Mesenchymal stem cell (in vitro differentiated cells and primary cell): ENCODE measurements around the gene PECR.

ENCODE experiments used
- DNase-seq: peaks from one replicate; pipeline ENCODE4 v3.0.0-alpha.2; 2013
- H2AFZ ChIP-seq: one replicate; pipeline ENCODE4 v1.6.1; 2013; ENCODE audit warnings: low read depth, mild to moderate bottlenecking, control low read depth, inconsistent platforms, low read length, moderate library complexity
- H2AK5ac ChIP-seq: 2 replicates; pipeline ENCODE4 v1.6.1; 2013; ENCODE audit warnings: low read length, moderate library complexity, mild to moderate bottlenecking, inconsistent platforms; ENCODE audit not compliant: severe bottlenecking
- H2BK120ac ChIP-seq: one replicate; pipeline ENCODE4 v1.6.1; 2013; ENCODE audit warnings: low read depth, mild to moderate bottlenecking, inconsistent platforms, low read length, moderate library complexity
- H2BK12ac ChIP-seq, 2 experiments: one replicate each; pipeline ENCODE4 v1.6.1; 2013; ENCODE audit warnings: inconsistent platforms in 2 of 2, low read length in 2 of 2, mild to moderate bottlenecking in 2 of 2, moderate library complexity in 2 of 2, control low read depth in 1 of 2
- H2BK15ac ChIP-seq: one replicate; pipeline ENCODE4 v1.6.1; 2013; ENCODE audit warnings: mild to moderate bottlenecking, low read depth, inconsistent platforms; ENCODE audit not compliant: poor library complexity, severe bottlenecking
- H2BK5ac ChIP-seq: 2 replicates; pipeline ENCODE4 v1.6.1; 2013; ENCODE audit warnings: low read depth, mild to moderate bottlenecking, low read length, control low read depth, inconsistent platforms; ENCODE audit not compliant: poor library complexity, severe bottlenecking
- H3K14ac ChIP-seq, 2 experiments: one replicate each; pipeline ENCODE4 v1.6.1; 2013; ENCODE audit warnings: inconsistent platforms in 2 of 2, low read length in 2 of 2, control low read depth in 1 of 2, mild to moderate bottlenecking in 1 of 2, moderate library complexity in 1 of 2
- H3K18ac ChIP-seq, 2 experiments: one replicate each; pipeline ENCODE4 v1.6.1; 2013; ENCODE audit warnings: inconsistent platforms in 2 of 2, low read length in 2 of 2, control low read depth in 1 of 2, low read depth in 1 of 2, mild to moderate bottlenecking in 1 of 2
- H3K23ac ChIP-seq, 2 experiments: one replicate each; pipeline ENCODE4 v1.6.1; 2013; ENCODE audit warnings: inconsistent platforms in 2 of 2, low read length in 2 of 2, mild to moderate bottlenecking in 2 of 2, moderate library complexity in 2 of 2, control low read depth in 1 of 2
- H3K27ac ChIP-seq: 2 replicates; pipeline ENCODE4 v1.5.1; 2013; ENCODE audit warnings: mild to moderate bottlenecking, moderate library complexity, low read length, control low read depth, inconsistent platforms; ENCODE audit not compliant: poor library complexity, severe bottlenecking
- H3K27me3 ChIP-seq, 2 experiments: 2 replicates each; pipeline versions ENCODE4 v1.6.1 to v1.7.0; 2013; ENCODE audit warnings: low read length in 2 of 2, mild to moderate bottlenecking in 2 of 2, moderate library complexity in 2 of 2, control low read depth in 1 of 2, inconsistent platforms in 1 of 2; ENCODE audit not compliant: control insufficient read depth in 1 of 2, insufficient read depth in 1 of 2
- H3K36me3 ChIP-seq, 2 experiments: 2 replicates each; pipeline versions ENCODE4 v1.6.1 to v1.7.0; 2013; ENCODE audit warnings: low read length in 2 of 2, control low read depth in 1 of 2, inconsistent platforms in 1 of 2, low read depth in 1 of 2, mild to moderate bottlenecking in 1 of 2; ENCODE audit not compliant: insufficient read depth in 2 of 2, control insufficient read depth in 1 of 2
- H3K4ac ChIP-seq, 2 experiments: one replicate each; pipeline ENCODE4 v1.6.1; 2013; ENCODE audit warnings: inconsistent platforms in 2 of 2, low read length in 2 of 2, mild to moderate bottlenecking in 2 of 2, moderate library complexity in 2 of 2, control low read depth in 1 of 2, low read depth in 1 of 2
- H3K4me1 ChIP-seq: 2 replicates; pipeline ENCODE4 v1.6.1; 2013; ENCODE audit warnings: low read depth, low read length, control low read depth; ENCODE audit not compliant: control insufficient read depth, insufficient read depth
- H3K4me2 ChIP-seq: 2 replicates; pipeline ENCODE4 v1.6.1; 2013; ENCODE audit warnings: low read length, mild to moderate bottlenecking, inconsistent platforms; ENCODE audit not compliant: poor library complexity, severe bottlenecking
- H3K4me3 ChIP-seq, 2 experiments: 2 replicates each; pipeline versions ENCODE4 v1.5.1 to v1.7.0; 2013; ENCODE audit warnings: low read length in 2 of 2, mild to moderate bottlenecking in 2 of 2, control low read depth in 1 of 2, low read depth in 1 of 2; ENCODE audit not compliant: insufficient read depth in 1 of 2
- H3K79me1 ChIP-seq: replicated peaks from 2 replicates; pipeline ENCODE4 v1.6.1; 2013; ENCODE audit warnings: mild to moderate bottlenecking, control low read depth, low read length, inconsistent platforms; ENCODE audit not compliant: poor library complexity, severe bottlenecking
- H3K9ac ChIP-seq: 2 replicates; pipeline ENCODE4 v1.7.0; 2013; ENCODE audit warnings: mild to moderate bottlenecking, low read length, moderate library complexity
- H3K9me3 ChIP-seq: 2 replicates; pipeline ENCODE4 v1.7.0; 2013; ENCODE audit warnings: mild to moderate bottlenecking, low read length; ENCODE audit not compliant: control insufficient read depth
- H4K8ac ChIP-seq: one replicate; pipeline ENCODE4 v1.6.1; 2013; ENCODE audit warnings: inconsistent platforms, mild to moderate bottlenecking, low read length, moderate library complexity
- H4K91ac ChIP-seq: one replicate; pipeline ENCODE4 v1.6.1; 2013; ENCODE audit warnings: mild to moderate bottlenecking, low read length, inconsistent platforms
- WGBS: methylation state at CpG from one replicate; pipeline ENCODE4 v1.1.7; 2013; ENCODE audit warnings: mixed read lengths; 5-methylcytosine and 5-hydroxymethylcytosine counted together

Gene PECR

DNA sequence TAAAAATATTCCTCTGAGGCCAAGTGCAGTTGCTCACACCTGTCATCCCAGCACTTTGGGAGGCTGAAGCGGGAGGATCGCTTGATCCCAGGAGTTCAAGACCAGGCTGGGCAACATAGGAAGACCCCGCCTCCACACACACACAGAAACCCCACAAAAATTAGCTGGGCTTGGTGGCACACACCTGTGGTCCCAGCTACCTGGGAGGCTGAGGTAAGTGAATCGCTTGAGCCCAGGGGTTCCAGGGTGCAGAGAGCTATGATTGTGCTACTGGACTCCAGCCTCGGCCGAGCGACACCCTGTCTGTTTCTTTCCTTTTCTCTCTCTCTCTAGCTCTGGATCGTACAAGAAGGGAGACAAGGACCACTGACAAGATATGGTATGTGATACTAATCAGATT, 25.7 kb upstream of the PECR start:
- H3K27ac ChIP-seq = no peak overlapping the region
- peak overlapping the region; percentile 98 for H3K9ac ChIP-seq
- peak overlapping the region in 1 of 2 experiments; percentile 35 for H3K4me3 ChIP-seq
- peak overlapping the region; percentile 29 for H4K8ac ChIP-seq
- H3K36me3 ChIP-seq = peaks cover 0 to 20% of the 10 kb centered on the region in 2 experiments
- H4K91ac ChIP-seq = no peak overlapping the region
- no peak overlapping the region for H2BK5ac ChIP-seq
- H2BK12ac ChIP-seq = no peak overlapping the region
- H3K4me1 ChIP-seq = peaks cover 4% of the 10 kb centered on the region
- H2AFZ ChIP-seq = no peak overlapping the region
- no peak overlapping the region for H2BK120ac ChIP-seq
- no peak for DNase-seq
- WGBS = 83% methylated on average over 8 of the region's 8 CpGs
- H3K14ac ChIP-seq = no peak overlapping the region
- H3K18ac ChIP-seq = no peak overlapping the region
- no peaks in the 10 kb centered on the region for H3K79me1 ChIP-seq
- no peaks in the 10 kb centered on the region for H3K9me3 ChIP-seq
- H2AK5ac ChIP-seq = no peak overlapping the region
- H3K27me3 ChIP-seq = peaks cover 0 to 3% of the 10 kb centered on the region in 2 experiments
- H3K23ac ChIP-seq = no peak overlapping the region
- H3K4me2 ChIP-seq = peak overlapping the region; percentile 43
- no peak overlapping the region for H2BK15ac ChIP-seq
- H3K4ac ChIP-seq = peak overlapping the region in 1 of 2 experiments; percentile 17

DNA sequence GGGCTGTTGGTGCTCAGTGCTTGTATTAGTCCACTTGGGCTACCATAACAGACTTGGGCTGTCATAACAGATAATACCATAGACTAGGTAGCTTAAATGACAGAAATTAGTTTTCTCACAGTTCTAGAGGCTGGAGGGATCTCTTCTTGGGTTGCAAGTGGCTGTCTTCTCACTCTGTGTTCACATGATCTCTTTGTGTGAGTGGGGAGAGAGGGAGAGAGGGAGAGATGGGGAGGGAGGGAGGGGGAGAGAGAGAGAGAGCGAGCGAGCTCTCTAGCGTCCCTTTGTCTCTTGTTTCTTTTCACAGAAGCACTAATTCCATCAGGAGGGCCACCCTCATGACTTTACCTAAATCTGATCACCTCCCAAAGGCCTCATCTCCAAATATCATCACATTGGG, 23.1 kb upstream of the PECR start:
- H3K27ac ChIP-seq = no peak overlapping the region

DNA sequence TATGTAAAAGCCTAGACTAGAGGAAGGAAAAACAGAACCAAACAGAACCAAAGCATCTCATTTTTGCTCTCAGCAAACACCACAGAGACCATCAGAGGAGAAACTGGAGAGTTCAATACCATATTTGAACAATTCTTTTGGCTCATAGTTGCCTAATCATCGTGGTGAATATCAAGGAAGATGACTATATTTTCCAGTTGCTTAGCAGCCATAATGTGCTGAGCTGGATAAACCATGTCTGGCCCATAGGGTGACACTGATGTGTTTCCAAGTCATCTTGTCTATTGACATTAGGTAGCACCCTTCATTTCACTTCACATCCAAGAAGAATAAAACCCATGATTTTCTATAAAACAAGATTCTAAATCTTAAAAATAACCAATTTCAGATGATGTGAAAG, 21.6 kb upstream of the PECR start:
- H3K18ac ChIP-seq = no peak overlapping the region
- H2BK15ac ChIP-seq = no peak overlapping the region
- no peaks in the 10 kb centered on the region for H3K9me3 ChIP-seq
- H3K23ac ChIP-seq = no peak overlapping the region
- H4K91ac ChIP-seq = no peak overlapping the region
- no peak overlapping the region for H2BK120ac ChIP-seq
- 75% methylated on average over 1 of the region's 1 CpG for WGBS
- no peak overlapping the region for H4K8ac ChIP-seq
- no peak overlapping the region for H3K14ac ChIP-seq
- no peak for DNase-seq
- peaks cover under 1% of the 10 kb centered on the region for H3K4me1 ChIP-seq
- no peak overlapping the region for H3K4ac ChIP-seq
- H3K27ac ChIP-seq = no peak overlapping the region
- no peak overlapping the region for H2BK5ac ChIP-seq
- no peaks in the 10 kb centered on the region for H3K79me1 ChIP-seq
- no peak overlapping the region for H3K9ac ChIP-seq
- no peak overlapping the region for H3K4me2 ChIP-seq
- H3K27me3 ChIP-seq = peaks cover 0 to 3% of the 10 kb centered on the region in 2 experiments
- H3K4me3 ChIP-seq = no peak overlapping the region
- peaks cover 0 to 3% of the 10 kb centered on the region in 2 experiments for H3K36me3 ChIP-seq
- no peak overlapping the region for H2AK5ac ChIP-seq
- no peak overlapping the region for H2AFZ ChIP-seq
- no peak overlapping the region for H2BK12ac ChIP-seq

More for the DNA sequence above, 23.1 kb upstream of the PECR start:
- Histone ChIP-seq H3K4ac (no peak overlapping the region), H3K79me1 (no peaks in the 10 kb centered on the region), H2BK120ac (no peak overlapping the region), H4K91ac (no peak overlapping the region), H4K8ac (no peak overlapping the region), H2AFZ (no peak overlapping the region), H3K18ac (no peak overlapping the region), H3K4me3 (no peak overlapping the region), H2BK15ac (no peak overlapping the region), H2AK5ac (no peak overlapping the region), H2BK5ac (no peak overlapping the region), H3K27me3 (peaks cover 0 to 3% of the 10 kb centered on the region in 2 experiments), H3K4me2 (no peak overlapping the region), H3K14ac (no peak overlapping the region), H3K4me1 (peaks cover 4% of the 10 kb centered on the region), H3K36me3 (peaks cover 0 to 3% of the 10 kb centered on the region in 2 experiments), H2BK12ac (no peak overlapping the region), H3K9me3 (no peaks in the 10 kb centered on the region), H3K23ac (no peak overlapping the region), H3K9ac (no peak overlapping the region)
- DNase-seq = no peak
- WGBS = no CpG with 5 or more reads among the region's 3 CpGs

DNA sequence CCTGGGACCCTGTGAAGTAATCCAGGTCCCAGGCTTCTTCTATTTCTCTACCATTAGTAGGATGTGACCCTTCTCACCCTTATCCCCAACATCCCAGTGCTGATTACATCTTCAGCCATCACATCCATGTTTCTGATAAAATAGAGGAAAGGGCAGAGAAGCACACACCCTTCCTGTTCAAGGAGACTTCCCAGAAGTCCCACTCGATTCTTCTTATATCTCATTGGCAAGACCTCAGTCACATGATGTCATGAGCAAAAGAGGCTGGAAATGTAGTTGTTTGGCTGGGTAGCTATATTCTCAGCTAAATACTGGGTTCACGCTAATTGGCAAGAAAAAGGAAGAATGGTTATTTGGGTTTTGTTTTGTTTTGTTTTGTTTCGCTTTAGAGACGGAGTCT, 19.5 kb upstream of the PECR start:
- no peak overlapping the region for H2BK120ac ChIP-seq
- H3K14ac ChIP-seq = no peak overlapping the region
- H3K27me3 ChIP-seq = peaks cover 0 to 7% of the 10 kb centered on the region in 2 experiments
- no peak overlapping the region for H3K23ac ChIP-seq
- no peak overlapping the region for H2AFZ ChIP-seq
- H3K4ac ChIP-seq = no peak overlapping the region
- no peak overlapping the region for H3K27ac ChIP-seq
- no peak overlapping the region for H3K4me3 ChIP-seq
- H3K79me1 ChIP-seq = no peaks in the 10 kb centered on the region
- H2BK5ac ChIP-seq = no peak overlapping the region
- H2AK5ac ChIP-seq = no peak overlapping the region
- H4K8ac ChIP-seq = no peak overlapping the region
- peaks cover 0 to 3% of the 10 kb centered on the region in 2 experiments for H3K36me3 ChIP-seq
- no peaks in the 10 kb centered on the region for H3K4me1 ChIP-seq
- no peak overlapping the region for H4K91ac ChIP-seq
- no peak for DNase-seq
- no peak overlapping the region for H3K9ac ChIP-seq
- H2BK12ac ChIP-seq = no peak overlapping the region
- H3K18ac ChIP-seq = no peak overlapping the region
- WGBS = 100% methylated on average over 3 of the region's 4 CpGs
- no peak overlapping the region for H2BK15ac ChIP-seq
- H3K9me3 ChIP-seq = no peaks in the 10 kb centered on the region
- no peak overlapping the region for H3K4me2 ChIP-seq
